Activated CD4-positive, alpha-beta T cell treated with anti-CD3 and anti-CD28 coated beads, Interleukin-2, amount 10 ng/mL, durations not matched to agents 7 days and 5 days (primary cell): ENCODE data around the gene CLEC2A. TPM values are rescaled to one million over a fixed set of nuclear protein-coding genes. Genes with fewer than 3 reads are reported as not detected.
A peak's percentile ranks its signal among the peaks of the same experiment; 100 is the strongest.

Source experiments
- CTCF ChIA-PET: fragments of 350-600 bp; sonication (Branson Sonifier 250); formaldehyde crosslinking; loops from one replicate; lab custom pipeline; 2021; ENCODE audit warnings: antibody characterized with exemption; lab: Charles Lee
- POLR2A ChIA-PET: fragments of 350-600 bp; sonication (Branson Sonifier 250); formaldehyde crosslinking; loops from one replicate; lab custom pipeline; 2021; ENCODE audit warnings: antibody characterized with exemption; lab: Charles Lee
- DNase-seq: peaks from one replicate; pipeline ENCODE4 v3.0.0-alpha.2; 2020
- H3K27ac Mint-ChIP-seq: one replicate; pipeline ENCODE4 v1.8.0; 2021; ENCODE audit warnings: mild to moderate bottlenecking, moderate library complexity, mixed read lengths
- H3K27me3 Mint-ChIP-seq: one replicate; pipeline ENCODE4 v1.8.0; 2021; ENCODE audit warnings: mixed read lengths
- H3K36me3 Mint-ChIP-seq: one replicate; pipeline ENCODE4 v1.8.0; 2021; ENCODE audit warnings: low read depth, mixed read lengths
- H3K4me1 Mint-ChIP-seq: one replicate; pipeline ENCODE4 v1.8.0; 2021; ENCODE audit warnings: mixed read lengths
- H3K4me3 Mint-ChIP-seq: one replicate; pipeline ENCODE4 v1.8.0; 2021; ENCODE audit warnings: mild to moderate bottlenecking, moderate library complexity, mixed read lengths
- H3K9me3 Mint-ChIP-seq: one replicate; pipeline ENCODE4 v1.8.0; 2021; ENCODE audit warnings: mixed read lengths
- total RNA-seq, 2 experiments: library from RNA; stranded (reverse); gene quantifications; one replicate each; pipeline ENCODE4 v1.2.3, GENCODE V29; 2021

The CLEC2A gene
- total RNA-seq, 2 experiments from 2014 or later = not detected

DNA sequence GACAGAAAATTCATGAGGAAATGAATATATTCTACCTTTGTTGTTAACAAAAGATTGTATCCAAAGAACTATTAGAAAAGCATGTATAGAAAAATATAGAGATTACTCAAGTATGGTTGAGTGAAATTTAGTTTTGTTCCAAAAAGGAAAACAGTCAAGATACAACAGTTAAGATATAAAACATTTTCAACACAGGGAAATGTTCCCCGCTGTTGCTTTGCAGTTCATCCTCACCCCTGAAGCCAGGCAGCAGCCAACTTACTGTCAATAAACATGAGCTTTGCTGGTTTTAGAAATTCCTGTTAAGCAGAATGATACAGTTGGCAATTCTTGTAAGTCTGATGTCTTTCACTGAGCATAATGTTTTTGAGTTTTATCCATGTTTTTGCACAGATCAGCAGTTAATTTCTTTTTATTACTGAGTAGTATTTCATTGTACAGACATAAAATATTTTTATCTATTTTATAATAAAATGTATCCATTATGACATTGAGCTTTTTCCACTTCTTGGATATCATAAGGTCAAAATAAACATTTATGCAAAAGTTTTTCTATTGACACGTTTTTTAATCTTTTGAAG is 61.8 kb downstream of the CLEC2A start:
- Mint-ChIP-seq H3K4me1 (peaks cover 18% of the 10 kb centered on the region), H3K27me3 (no peaks in the 10 kb centered on the region), H3K4me3 (peak overlapping the region; percentile 91), H3K36me3 (peaks cover 12% of the 10 kb centered on the region), H3K27ac (peak overlapping the region; percentile 98), H3K9me3 (peaks cover 3% of the 10 kb centered on the region)
- ChIA-PET POLR2A (interaction anchor here (0.6 kb wide), 1 partner anchor 168 kb away, joined by 3 read pairs; no protein-coding TSS in a partner anchor), CTCF (no interaction called here)
- no peak for DNase-seq

DNA sequence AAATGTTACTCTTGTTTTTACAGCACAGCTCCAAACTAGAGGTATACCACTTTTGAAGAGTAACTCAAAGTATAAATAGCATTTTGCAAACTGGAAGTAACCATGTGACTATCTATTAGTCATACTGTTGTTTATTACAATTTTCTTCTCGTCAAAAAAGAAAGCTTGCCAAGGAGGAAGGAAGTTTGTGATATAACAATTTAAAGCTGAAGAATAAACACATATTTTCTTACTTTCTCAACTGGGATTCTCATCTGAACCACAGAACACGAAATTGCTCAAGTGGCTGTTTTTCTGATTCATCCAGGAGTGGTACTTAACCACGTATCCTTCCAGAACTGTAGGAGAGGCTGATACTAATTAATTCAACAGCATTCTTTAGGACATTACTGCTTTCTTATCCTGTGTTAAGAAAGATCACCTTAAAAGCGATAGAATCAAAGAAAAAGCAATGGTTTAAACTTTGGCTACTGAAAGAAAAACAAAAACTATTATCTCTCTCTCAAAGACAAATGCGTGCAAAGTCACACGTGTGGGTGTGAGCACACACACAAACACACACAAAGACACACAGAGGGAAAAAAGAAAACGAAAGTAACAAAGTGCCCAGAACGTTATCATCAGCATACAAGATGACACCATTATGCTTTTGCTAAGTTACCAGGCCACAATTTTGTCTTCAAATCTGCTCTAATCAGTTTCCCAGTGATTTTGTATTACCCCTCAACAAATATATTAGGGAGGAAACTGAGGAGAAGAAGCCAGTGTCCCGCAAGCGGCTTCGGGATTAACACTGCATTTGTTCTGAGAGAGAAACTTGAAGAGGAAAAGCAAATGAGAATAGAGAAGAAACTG is 62.6 kb downstream of the CLEC2A start, which contains the start of gene CLEC2B:
Gene CLEC2B (minus strand): TSS at position 48 of the 855 bp plus-strand sequence.
- Mint-ChIP-seq H3K27me3 (no peaks in the 10 kb centered on the region), H3K4me3 (peak within 1 kb of the TSS; percentile 91), H3K36me3 (peaks cover 16% of the 10 kb centered on the region), H3K9me3 (peaks cover 3% of the 10 kb centered on the region), H3K27ac (peak within 1 kb of the TSS; percentile 98), H3K4me1 (peaks cover 21% of the 10 kb centered on the region)
- ChIA-PET POLR2A (interaction anchor here (1.0 to 2.0 kb wide), 6 partner anchors 72 to 200 kb away, joined by 3 to 10 read pairs (median 6); partner anchors contain the start of genes CD69 and CLEC2D), CTCF (interaction anchor here (0.6 to 1.5 kb wide), 4 partner anchors 11 to 127 kb away, joined by 3 to 8 read pairs (median 3); no protein-coding TSS in a partner anchor)
- DNase-seq = peak; percentile 54

DNA sequence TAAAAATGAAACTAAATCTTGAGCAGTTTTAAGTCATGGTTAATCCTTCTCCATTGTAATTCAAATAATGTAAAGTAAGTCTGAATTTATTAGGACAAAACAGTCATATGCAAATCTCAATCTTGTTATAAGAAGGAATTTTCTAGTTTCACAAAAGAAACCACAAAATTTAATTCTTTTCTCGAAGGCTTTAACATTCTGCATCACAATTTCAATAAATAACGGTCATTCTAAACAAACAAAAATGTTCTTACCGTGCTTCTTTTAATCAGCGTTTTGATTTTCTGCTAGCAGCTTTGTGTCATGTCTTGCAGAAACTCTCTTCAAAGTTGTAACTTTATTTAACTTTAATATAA is 63.2 kb downstream of the CLEC2A start:
- Mint-ChIP-seq H3K27me3 (no peaks in the 10 kb centered on the region), H3K4me3 (peak overlapping the region; percentile 91), H3K27ac (peak overlapping the region; percentile 98), H3K9me3 (peaks cover 4% of the 10 kb centered on the region), H3K4me1 (peaks cover 27% of the 10 kb centered on the region), H3K36me3 (peaks cover 21% of the 10 kb centered on the region)
- DNase-seq = no peak
- POLR2A ChIA-PET = interaction anchor here (0.6 to 2.0 kb wide), 7 partner anchors 71 to 200 kb away, joined by 3 to 10 read pairs (median 5); partner anchors contain the start of genes CD69 and CLEC2D
- CTCF ChIA-PET = interaction anchor here (0.6 to 1.5 kb wide), 4 partner anchors 11 to 126 kb away, joined by 3 to 8 read pairs (median 3); no protein-coding TSS in a partner anchor

DNA sequence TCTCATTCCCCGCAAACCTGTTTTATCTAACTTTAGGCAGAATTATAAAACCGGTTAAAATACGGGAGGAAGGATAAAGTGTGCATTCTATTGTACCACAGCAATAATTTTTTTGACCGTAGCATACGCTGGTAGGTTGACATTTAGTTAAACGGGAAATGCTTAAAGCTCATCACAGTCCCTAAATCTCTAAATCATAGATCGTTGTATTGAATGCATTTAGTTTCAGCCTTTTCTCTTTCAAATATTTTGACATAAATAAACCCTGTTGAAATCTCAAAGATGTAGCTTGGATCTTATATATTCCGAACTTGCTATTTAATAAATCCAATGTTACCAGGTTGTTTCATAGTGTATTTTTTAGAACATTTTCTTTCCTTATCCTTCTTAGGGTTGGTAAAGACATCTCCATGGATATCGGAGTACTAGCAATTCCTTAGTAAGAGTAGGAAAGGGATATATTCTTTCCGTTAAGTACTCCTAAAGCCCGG is 63.8 kb downstream of the CLEC2A start:
- CTCF ChIA-PET = interaction anchor here (1.5 kb wide), 2 partner anchors 118 to 126 kb away, joined by 3 to 8 read pairs; no protein-coding TSS in a partner anchor
- Mint-ChIP-seq H3K27ac (peak overlapping the region; percentile 98), H3K4me3 (peak overlapping the region; percentile 91), H3K27me3 (no peaks in the 10 kb centered on the region), H3K36me3 (peaks cover 27% of the 10 kb centered on the region), H3K9me3 (peaks cover 10% of the 10 kb centered on the region), H3K4me1 (peaks cover 33% of the 10 kb centered on the region)
- no peak for DNase-seq
- POLR2A ChIA-PET = interaction anchor here (0.6 to 2.0 kb wide), 6 partner anchors 38 to 199 kb away, joined by 3 to 10 read pairs (median 4); partner anchors contain the start of genes CD69 and CLEC2D

DNA sequence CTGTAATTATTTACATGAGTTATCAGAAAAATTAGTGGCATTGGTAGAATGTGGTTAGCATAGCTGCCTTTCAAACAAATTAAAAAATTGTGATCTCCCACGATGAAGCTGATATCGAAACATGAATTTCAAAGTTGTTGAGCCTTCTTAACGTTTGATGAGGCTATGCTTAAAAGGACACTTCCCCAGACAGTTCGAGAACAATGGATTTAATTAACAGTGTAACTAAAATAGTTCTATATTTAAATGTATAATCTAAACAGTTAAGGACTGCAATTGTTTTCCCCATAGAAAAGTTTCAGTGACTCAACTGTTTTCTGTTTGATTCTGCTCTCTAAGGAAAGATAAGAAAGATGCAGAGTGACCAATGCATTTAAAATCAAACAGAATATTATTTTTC is 64.6 kb downstream of the CLEC2A start:
- CTCF ChIA-PET = interaction anchor here (0.9 to 1.5 kb wide), 3 partner anchors 23 to 124 kb away, joined by 3 to 8 read pairs (median 4); no protein-coding TSS in a partner anchor
- H3K27ac Mint-ChIP-seq = peak overlapping the region; percentile 92
- DNase-seq = no peak
- peaks cover 41% of the 10 kb centered on the region for H3K4me1 Mint-ChIP-seq
- no peaks in the 10 kb centered on the region for H3K27me3 Mint-ChIP-seq
- POLR2A ChIA-PET = interaction anchor here (0.6 to 1.8 kb wide), 5 partner anchors 39 to 198 kb away, joined by 3 to 11 read pairs (median 7); partner anchors contain the start of gene CD69
- peaks cover 35% of the 10 kb centered on the region for H3K36me3 Mint-ChIP-seq
- peak overlapping the region; percentile 85 for H3K4me3 Mint-ChIP-seq
- H3K9me3 Mint-ChIP-seq = peaks cover 18% of the 10 kb centered on the region

DNA sequence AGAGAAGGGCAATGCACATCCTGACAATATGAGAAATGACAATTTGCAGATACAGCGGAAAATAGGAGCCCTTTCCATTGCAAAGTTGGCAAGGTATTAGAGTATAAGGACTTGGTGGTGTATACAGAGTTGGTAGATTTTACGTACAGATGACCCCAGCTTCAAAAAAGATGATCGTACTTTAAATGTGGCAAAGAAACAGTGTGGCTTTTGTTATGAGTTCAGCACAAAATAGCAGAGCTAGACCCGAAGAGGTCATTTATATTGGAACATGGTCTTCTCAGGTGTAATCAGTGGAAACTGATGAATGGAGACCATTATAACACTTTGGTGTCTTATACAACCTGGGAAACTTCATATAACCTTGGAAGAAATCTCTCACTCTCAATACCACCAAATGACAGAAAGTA is 65.3 kb downstream of the CLEC2A start:
- Mint-ChIP-seq H3K27me3 (no peaks in the 10 kb centered on the region), H3K27ac (peak overlapping the region; percentile 92), H3K9me3 (peaks cover 20% of the 10 kb centered on the region), H3K36me3 (peaks cover 40% of the 10 kb centered on the region), H3K4me1 (peaks cover 40% of the 10 kb centered on the region), H3K4me3 (peak overlapping the region; percentile 85)
- ChIA-PET POLR2A (interaction anchor here (0.6 to 1.8 kb wide), 7 partner anchors 106 to 198 kb away, joined by 3 to 11 read pairs (median 7); partner anchors contain the start of gene CD69), CTCF (interaction anchor here (0.9 to 1.0 kb wide), 2 partner anchors 23 to 124 kb away, joined by 3 to 4 read pairs; no protein-coding TSS in a partner anchor)
- DNase-seq = no peak

DNA sequence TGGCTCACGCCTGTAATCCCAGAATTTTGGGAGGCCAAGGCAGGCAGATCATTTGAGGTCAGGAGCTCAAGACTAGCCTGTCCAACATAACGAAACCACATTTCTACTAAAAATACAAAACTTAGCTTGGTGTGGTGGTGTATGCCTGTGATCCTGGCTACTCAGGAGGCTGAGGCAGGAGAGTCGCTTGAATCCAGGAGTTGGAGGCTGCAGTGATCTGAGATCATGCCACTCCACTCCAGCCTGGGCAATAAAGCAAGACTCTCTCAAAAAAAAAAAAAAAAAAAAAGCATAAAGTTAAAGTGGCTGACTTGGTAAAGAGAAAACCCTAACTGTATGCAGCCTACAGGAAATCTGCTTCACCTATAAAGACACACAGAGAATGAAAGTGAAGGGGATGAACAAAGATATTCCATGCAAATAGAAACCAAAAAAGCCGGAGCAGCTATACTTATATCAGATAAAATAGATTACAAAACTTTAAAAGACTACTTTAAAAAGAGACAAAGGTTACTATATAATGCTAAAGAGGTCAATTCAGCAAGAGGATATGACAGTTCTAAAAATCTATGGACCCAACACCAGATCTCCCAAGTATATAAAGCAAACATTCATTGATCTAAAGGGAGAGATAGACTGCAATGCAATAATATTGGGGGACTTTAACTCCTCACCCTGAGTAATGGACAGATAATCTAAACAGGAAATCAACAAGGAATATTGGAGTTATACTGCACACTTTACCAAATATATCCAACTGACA is 67.1 kb downstream of the CLEC2A start:
- Mint-ChIP-seq H3K9me3 (peaks cover 24% of the 10 kb centered on the region), H3K4me1 (peaks cover 38% of the 10 kb centered on the region), H3K36me3 (peaks cover 48% of the 10 kb centered on the region), H3K27me3 (no peaks in the 10 kb centered on the region), H3K4me3 (peak overlapping the region; percentile 85), H3K27ac (peak overlapping the region; percentile 90)
- ChIA-PET CTCF (interaction anchor here (1.0 kb wide), 1 partner anchor 55 kb away, joined by 3 read pairs; no protein-coding TSS in a partner anchor), POLR2A (interaction anchor here (1.4 to 2.3 kb wide), 3 partner anchors 68 to 106 kb away, joined by 5 to 8 read pairs (median 7); partner anchors contain the start of gene CD69)
- DNase-seq = no peak

Other genes starting within 250 kb of the CLEC2A start
- 1 to 10 TPM; 1.2 to 1.4 TPM for gene CLECL1, start 199.3 kb downstream of the CLEC2A start, total RNA-seq
- 10 to 100 TPM; 71.6 to 82.4 TPM for gene CD69, start 171.5 kb downstream of the CLEC2A start, total RNA-seq
- under 1 TPM; 0.19 to 0.20 TPM for gene KLRF1, start 104.9 kb downstream of the CLEC2A start, total RNA-seq
- gene CLEC2B, start 63.0 kb downstream of the CLEC2A start, total RNA-seq = 10 to 100 TPM; 53.7 to 61.4 TPM
- gene KLRF2, start 50.9 kb downstream of the CLEC2A start, total RNA-seq = under 1 TPM in 1 of 2 experiments, not detected in 1; 0.29 TPM
- under 1 TPM; 0.52 to 0.83 TPM for gene CLEC12A, start 39.0 kb upstream of the CLEC2A start, total RNA-seq
- not detected for gene CLEC1B, start 66.8 kb upstream of the CLEC2A start, total RNA-seq
- gene CLEC12B, start 78.3 kb upstream of the CLEC2A start, total RNA-seq = under 1 TPM in 1 of 2 experiments, not detected in 1; 0.19 TPM
- gene CLEC9A, start 98.3 kb upstream of the CLEC2A start, total RNA-seq = not detected
- gene CLEC1A, start 166.6 kb upstream of the CLEC2A start, total RNA-seq = not detected
- gene CLEC7A, start 197.8 kb upstream of the CLEC2A start, total RNA-seq = not detected
- gene OLR1, start 239.8 kb upstream of the CLEC2A start, total RNA-seq = not detected
- gene TMEM52B, start 246.7 kb upstream of the CLEC2A start, total RNA-seq = not detected